Activated naive CD4-positive, alpha-beta T cell treated with anti-CD3 and anti-CD28 coated beads for 36 hours (primary cell): ENCODE data around the gene CAMSAP1. TPM values are rescaled to one million over a fixed set of nuclear protein-coding genes. Genes with fewer than 3 reads are reported as not detected.
"Not testable (repeated sequence)": the region's sequence is repeated elsewhere in the genome, so short reads cannot be mapped to it uniquely, and the experiment has no call there.

Source experiments
- CTCF ChIA-PET: fragments of 350-600 bp; sonication (Branson Sonifier 250); formaldehyde crosslinking; loops from one replicate; lab custom pipeline; 2021; ENCODE audit warnings: antibody characterized with exemption; lab: Charles Lee
- DNase-seq: peaks from one replicate; pipeline ENCODE4 v3.0.0-alpha.2; 2020
- H3K27ac Mint-ChIP-seq: one replicate; pipeline ENCODE4 v1.8.0; 2021; ENCODE audit warnings: mild to moderate bottlenecking, mixed read lengths
- H3K27me3 Mint-ChIP-seq: one replicate; pipeline ENCODE4 v1.8.0; 2021; ENCODE audit warnings: low read depth, mixed read lengths
- H3K36me3 Mint-ChIP-seq: one replicate; pipeline ENCODE4 v1.8.0; 2021; ENCODE audit warnings: low read depth, mixed read lengths
- H3K4me1 Mint-ChIP-seq: one replicate; pipeline ENCODE4 v1.8.0; 2021; ENCODE audit warnings: low read depth, mixed read lengths
- H3K4me3 Mint-ChIP-seq: one replicate; pipeline ENCODE4 v1.8.0; 2021; ENCODE audit warnings: mild to moderate bottlenecking, moderate library complexity, mixed read lengths
- H3K9me3 Mint-ChIP-seq: one replicate; pipeline ENCODE4 v1.8.0; 2021; ENCODE audit warnings: mixed read lengths
- intact Hi-C: fragments of 100-400 bp; cut with micrococcal nuclease; formaldehyde crosslinking; loops from one replicate; pipeline ENCODE4 v1.15.1; 2023
- total RNA-seq, 2 experiments: library from RNA; stranded (reverse); gene quantifications; one replicate each; pipeline ENCODE4 v1.2.3, GENCODE V29; 2021

CAMSAP1 gene
- 10 to 100 TPM; 32.6 to 35.2 TPM for total RNA-seq

DNA sequence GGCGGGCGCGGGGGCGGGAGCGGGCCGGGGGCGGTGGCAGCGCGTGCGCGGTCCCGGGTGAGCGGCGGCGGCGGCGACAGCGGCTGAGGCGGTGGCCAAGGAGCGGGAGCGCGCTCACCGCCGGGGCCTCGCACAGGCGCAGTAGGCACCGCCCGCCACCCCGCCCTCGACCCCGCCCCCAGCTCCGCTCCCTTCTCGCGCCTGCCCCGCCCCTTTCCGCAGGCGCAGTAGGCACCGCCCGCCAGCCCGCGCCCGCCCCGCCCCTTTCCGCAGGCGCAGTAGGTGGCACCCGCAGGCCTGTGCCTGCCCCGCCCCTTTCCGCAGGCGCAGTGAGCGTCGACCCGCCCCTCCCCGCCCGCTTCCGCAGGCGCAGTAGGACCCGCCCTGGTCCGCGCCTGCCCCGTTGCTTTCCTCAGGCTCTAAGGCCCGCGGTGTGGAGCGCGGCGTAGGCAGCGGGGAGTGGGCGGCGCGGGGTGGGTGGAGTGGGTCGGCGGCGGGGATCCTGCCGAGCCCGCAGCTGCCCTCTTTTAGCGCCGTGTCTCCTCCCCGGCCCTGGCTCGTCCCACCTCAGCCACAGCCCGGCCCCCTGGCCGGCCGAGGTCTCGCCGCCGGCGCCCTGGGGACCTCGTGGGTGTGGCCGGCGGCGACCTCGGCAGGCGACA, at the start of gene CAMSAP1:
Gene CAMSAP1 (minus strand): TSS at position 116 of the 662 bp plus-strand sequence. CDS start 387 bp downstream, outside the sequence.
- peak; percentile 94 for DNase-seq
- H3K4me1 Mint-ChIP-seq: peaks cover 53% of the 10 kb centered on the region
- H3K4me3 Mint-ChIP-seq: peak within 1 kb of the TSS; percentile 80
- H3K9me3 Mint-ChIP-seq: peaks cover 7% of the 10 kb centered on the region
- peak within 1 kb of the TSS; percentile 89 for H3K27ac Mint-ChIP-seq
- H3K36me3 Mint-ChIP-seq: peaks cover 49% of the 10 kb centered on the region
- no peaks in the 10 kb centered on the region for H3K27me3 Mint-ChIP-seq
- intact Hi-C loops: loop anchor here (1.0 to 10.0 kb wide), 7 partner anchors 211 to 977 kb away; partner anchors contain the start of genes DNLZ, MRPS2, SEC16A and SNAPC4
- CTCF ChIA-PET: no interaction called here

DNA sequence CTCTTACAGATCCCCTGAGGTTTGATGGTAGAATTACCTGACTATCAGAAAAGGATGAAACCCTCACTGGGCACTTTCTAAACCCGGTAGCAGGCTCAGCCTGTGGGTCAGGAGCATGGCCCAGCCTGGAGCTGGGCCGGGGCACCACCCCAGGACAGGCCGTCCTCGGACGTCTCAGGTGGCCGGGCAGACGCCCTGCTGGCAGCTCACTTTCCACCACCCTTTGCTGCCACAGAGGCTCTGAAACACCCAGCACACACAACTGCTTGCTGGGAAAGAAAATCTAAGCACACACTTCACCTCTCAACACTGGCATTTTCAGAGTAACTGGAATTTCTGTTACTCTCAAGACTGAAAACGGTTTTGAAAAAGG, 49.4 kb upstream of the CAMSAP1 start:
- no peak overlapping the region for H3K27ac Mint-ChIP-seq
- intact Hi-C loops: no loop called here

GRCh38 chr9:135955934-135956801, 48.8 kb upstream of the CAMSAP1 start:
- DNase-seq: no peak
- Mint-ChIP-seq H3K4me3 (no peak overlapping the region), H3K4me1 (peaks cover 18% of the 10 kb centered on the region), H3K36me3 (no peaks in the 10 kb centered on the region), H3K27me3 (no peaks in the 10 kb centered on the region), H3K27ac (no peak overlapping the region), H3K9me3 (no peaks in the 10 kb centered on the region)
- CTCF ChIA-PET: no interaction called here
- intact Hi-C loops: no loop called here

More for the DNA sequence above, 49.4 kb upstream of the CAMSAP1 start:
- no peaks in the 10 kb centered on the region for H3K9me3 Mint-ChIP-seq
- no peak overlapping the region for H3K4me3 Mint-ChIP-seq
- CTCF ChIA-PET: no interaction called here
- H3K36me3 Mint-ChIP-seq: no peaks in the 10 kb centered on the region
- peaks cover 22% of the 10 kb centered on the region for H3K4me1 Mint-ChIP-seq
- DNase-seq: no peak
- H3K27me3 Mint-ChIP-seq: no peaks in the 10 kb centered on the region

- H3K4me3 Mint-ChIP-seq: no peak overlapping the region
- no peak overlapping the region for H3K27ac Mint-ChIP-seq
- no peaks in the 10 kb centered on the region for H3K9me3 Mint-ChIP-seq
- DNase-seq: no peak
- CTCF ChIA-PET: no interaction called here
- no peaks in the 10 kb centered on the region for H3K27me3 Mint-ChIP-seq
- intact Hi-C loops: no loop called here
- peaks cover 4% of the 10 kb centered on the region for H3K36me3 Mint-ChIP-seq
- H3K4me1 Mint-ChIP-seq: peaks cover 4% of the 10 kb centered on the region
Observed at GRCh38 chr9:135952664-135953206, 45.4 kb upstream of the CAMSAP1 start.

DNA sequence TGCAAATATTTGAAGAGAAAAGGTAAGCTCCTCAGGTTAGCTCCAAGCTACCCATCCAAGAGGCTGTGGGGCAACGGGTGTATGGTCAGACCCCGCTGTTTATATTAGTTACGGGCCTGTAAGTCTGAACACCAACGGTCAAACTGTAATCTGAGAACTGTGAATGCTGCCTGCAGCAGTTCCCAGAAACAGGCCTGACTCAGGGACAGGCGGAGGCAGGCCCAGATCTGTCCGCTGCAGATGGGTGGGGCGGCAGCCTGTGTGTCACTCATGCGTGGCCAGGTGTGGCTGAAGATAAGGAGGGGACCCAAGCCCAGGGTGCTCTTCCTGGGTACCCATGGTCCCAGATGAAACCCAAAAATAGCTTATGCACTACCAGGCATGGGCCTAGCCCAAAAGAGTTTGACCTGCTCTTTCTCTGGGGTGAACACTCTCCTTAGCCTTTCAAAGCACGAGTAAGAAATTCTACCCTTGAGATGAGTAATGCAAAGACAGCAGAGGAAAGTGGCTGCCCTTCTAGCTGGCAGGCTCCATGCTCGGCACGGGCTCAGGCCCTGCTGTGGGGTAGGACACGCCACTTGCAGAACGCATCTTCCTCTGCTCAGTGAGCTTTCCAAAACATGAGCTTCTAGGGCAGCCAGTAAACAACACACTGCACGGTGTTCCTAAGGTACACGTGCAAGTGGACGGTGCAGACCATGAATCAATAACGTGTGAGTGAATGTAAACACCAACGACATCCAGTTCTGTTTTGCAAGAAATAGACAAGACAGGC, 44.7 kb upstream of the CAMSAP1 start:
- H3K4me3 Mint-ChIP-seq: no peak overlapping the region
- H3K4me1 Mint-ChIP-seq: peaks cover 4% of the 10 kb centered on the region
- intact Hi-C loops: no loop called here
- CTCF ChIA-PET: no interaction called here
- no peak for DNase-seq
- no peak overlapping the region for H3K27ac Mint-ChIP-seq
- H3K27me3 Mint-ChIP-seq: no peaks in the 10 kb centered on the region
- H3K9me3 Mint-ChIP-seq: no peaks in the 10 kb centered on the region
- H3K36me3 Mint-ChIP-seq: peaks cover 4% of the 10 kb centered on the region

- H3K27ac Mint-ChIP-seq, H3K4me3 Mint-ChIP-seq, H3K4me1 Mint-ChIP-seq, CTCF ChIA-PET, DNase-seq, H3K9me3 Mint-ChIP-seq, intact Hi-C loops, H3K27me3 Mint-ChIP-seq, H3K36me3 Mint-ChIP-seq: not testable (repeated sequence)
Observed at GRCh38 chr9:135951310-135951709, 44.0 kb upstream of the CAMSAP1 start.

DNA sequence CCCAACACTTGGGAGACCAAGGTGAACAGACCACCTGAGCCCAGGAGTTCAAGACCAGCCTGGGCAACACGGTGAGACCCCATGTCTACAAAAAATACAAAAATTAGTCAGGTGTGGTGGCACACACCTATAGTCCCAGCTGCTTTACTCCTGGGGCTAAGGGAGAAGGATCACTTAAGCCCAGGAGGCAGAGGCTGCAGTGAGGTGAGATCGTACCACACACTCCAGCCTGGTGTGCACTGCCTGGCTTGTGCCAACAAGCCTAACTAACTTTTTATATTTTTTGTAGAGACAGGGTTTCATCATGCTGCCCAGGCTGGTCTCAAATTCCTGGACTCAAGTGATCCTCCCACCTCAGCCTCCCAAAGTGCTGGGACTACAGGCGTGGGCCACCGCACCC, 43.5 kb upstream of the CAMSAP1 start:
- H3K9me3 Mint-ChIP-seq, H3K27ac Mint-ChIP-seq, H3K4me3 Mint-ChIP-seq, H3K4me1 Mint-ChIP-seq, H3K27me3 Mint-ChIP-seq, H3K36me3 Mint-ChIP-seq, DNase-seq, intact Hi-C loops: not testable (repeated sequence)
- CTCF ChIA-PET: interaction anchor here (1.0 kb wide), 1 partner anchor 87 kb away, joined by 3 read pairs; no protein-coding TSS in a partner anchor

DNA sequence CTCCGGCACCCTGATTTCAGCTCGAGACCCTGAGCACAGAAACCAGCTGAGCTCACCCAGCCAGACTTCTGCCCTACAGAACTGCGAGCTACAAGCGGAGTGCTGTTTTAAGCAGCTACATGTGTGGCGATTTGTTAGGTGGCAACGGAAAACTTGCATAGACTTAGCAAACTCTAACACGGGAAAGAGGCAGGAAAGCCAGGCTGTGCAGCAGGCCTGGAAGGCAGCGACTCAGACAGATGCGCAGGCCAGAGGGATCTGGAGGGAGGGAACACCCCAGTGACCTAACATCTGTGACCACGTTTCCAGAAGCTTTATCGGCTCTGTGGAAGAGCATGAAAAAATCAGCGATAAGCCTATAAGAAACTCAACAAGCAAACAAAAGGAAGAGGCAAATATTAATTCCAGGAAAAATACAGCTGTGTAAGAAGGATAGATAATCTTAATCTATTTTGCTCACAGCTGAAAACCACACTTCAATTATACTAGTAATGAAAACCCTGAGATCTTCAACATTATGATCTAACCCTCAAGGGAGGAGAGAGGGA, 42.9 kb upstream of the CAMSAP1 start:
- H3K4me1 Mint-ChIP-seq: peaks cover 3% of the 10 kb centered on the region
- intact Hi-C loops: no loop called here
- H3K36me3 Mint-ChIP-seq: peaks cover 14% of the 10 kb centered on the region
- no peaks in the 10 kb centered on the region for H3K9me3 Mint-ChIP-seq
- CTCF ChIA-PET: interaction anchor here (1.0 kb wide), 1 partner anchor 86 kb away, joined by 3 read pairs; no protein-coding TSS in a partner anchor
- H3K27me3 Mint-ChIP-seq: no peaks in the 10 kb centered on the region
- no peak overlapping the region for H3K4me3 Mint-ChIP-seq
- DNase-seq: no peak
- H3K27ac Mint-ChIP-seq: no peak overlapping the region

DNA sequence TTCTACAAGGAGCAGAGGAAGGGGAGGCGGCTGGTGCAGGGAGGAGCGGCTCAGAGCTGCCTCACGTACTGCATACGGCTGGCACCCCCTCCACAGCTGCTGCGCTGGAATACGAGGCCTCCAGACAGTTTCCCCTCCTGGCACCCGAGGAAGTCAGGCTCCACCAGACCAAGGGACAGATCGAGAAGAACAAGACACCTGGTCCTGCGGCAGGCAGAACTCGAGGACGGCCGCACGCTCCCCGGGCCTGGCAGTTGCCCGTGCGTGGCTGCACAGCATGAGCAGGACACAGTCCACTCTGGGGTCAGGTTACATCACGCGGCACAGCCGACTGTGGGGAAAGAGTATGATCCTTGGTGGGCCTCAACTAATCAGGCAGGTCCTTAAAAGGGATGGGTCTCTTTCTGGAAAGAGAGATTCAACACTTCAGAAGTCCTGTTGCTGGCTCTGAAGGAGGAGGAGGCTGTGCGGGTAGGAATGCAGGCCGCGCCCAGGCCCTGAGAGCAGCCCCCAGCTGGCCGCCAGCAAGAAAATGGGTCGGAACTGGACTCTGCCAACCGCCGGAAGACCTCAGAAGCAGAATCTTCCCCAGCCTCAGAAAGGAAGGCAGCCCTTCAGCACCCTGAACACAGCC, 42.3 kb upstream of the CAMSAP1 start:
- no peak for DNase-seq
- peaks cover 20% of the 10 kb centered on the region for H3K36me3 Mint-ChIP-seq
- no peak overlapping the region for H3K4me3 Mint-ChIP-seq
- CTCF ChIA-PET: interaction anchor here (1.0 kb wide), 1 partner anchor 86 kb away, joined by 3 read pairs; no protein-coding TSS in a partner anchor
- intact Hi-C loops: no loop called here
- H3K4me1 Mint-ChIP-seq: peaks cover 3% of the 10 kb centered on the region
- H3K9me3 Mint-ChIP-seq: no peaks in the 10 kb centered on the region
- no peak overlapping the region for H3K27ac Mint-ChIP-seq
- no peaks in the 10 kb centered on the region for H3K27me3 Mint-ChIP-seq

DNA sequence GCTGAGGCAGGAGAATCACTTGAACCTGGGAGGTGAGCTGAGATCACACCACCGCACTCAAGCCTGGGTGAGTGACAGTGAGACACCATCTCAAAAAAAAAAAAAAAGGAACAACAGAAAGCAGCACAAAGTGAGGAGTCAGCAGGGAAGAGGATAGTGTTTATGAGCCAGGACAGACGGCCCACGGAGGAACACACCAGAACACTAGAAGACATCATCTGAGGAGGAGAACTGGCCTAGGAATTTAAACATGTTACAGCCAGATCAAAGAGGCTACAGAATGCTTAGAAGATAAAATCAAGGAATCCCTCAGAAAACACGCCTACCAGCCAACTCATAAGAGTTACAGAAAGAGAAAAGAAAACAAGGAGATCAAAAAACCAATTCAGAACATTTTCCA, 41.6 kb upstream of the CAMSAP1 start:
- CTCF ChIA-PET: no interaction called here
- Mint-ChIP-seq H3K4me1 (peaks cover 3% of the 10 kb centered on the region), H3K9me3 (no peaks in the 10 kb centered on the region), H3K4me3 (no peak overlapping the region), H3K27me3 (no peaks in the 10 kb centered on the region), H3K36me3 (peaks cover 25% of the 10 kb centered on the region), H3K27ac (no peak overlapping the region)
- no peak for DNase-seq
- intact Hi-C loops: no loop called here

- Mint-ChIP-seq H3K4me1 (peaks cover 3% of the 10 kb centered on the region), H3K36me3 (peaks cover 31% of the 10 kb centered on the region), H3K27me3 (no peaks in the 10 kb centered on the region), H3K27ac (no peak overlapping the region), H3K9me3 (no peaks in the 10 kb centered on the region), H3K4me3 (no peak overlapping the region)
- CTCF ChIA-PET: no interaction called here
- intact Hi-C loops: no loop called here
- DNase-seq: no peak
Observed at GRCh38 chr9:135948446-135948845, 41.1 kb upstream of the CAMSAP1 start.
